Measurements from ENCODE around the gene DCLK1.

DNA sequence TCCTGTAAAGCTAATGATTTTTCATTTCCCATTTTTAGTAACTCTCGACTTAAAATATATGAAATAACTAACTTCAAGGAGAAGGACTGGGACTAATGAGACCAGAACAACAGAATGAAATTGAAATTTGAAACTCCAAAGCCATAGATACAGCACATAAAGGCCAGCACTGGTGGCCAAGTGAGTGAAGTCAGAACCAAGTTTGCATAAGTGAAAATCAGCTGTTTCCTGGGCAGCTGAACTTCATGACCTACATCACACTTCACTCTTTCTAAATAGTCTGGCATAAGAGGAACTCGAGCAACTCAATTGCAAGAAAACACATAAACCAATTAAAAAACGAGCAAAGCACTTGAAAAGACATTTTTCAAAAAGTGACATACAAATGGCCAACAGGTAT lies 84.5 kb downstream of the DCLK1 start:
- TF ChIP-seq, protein P1, sequence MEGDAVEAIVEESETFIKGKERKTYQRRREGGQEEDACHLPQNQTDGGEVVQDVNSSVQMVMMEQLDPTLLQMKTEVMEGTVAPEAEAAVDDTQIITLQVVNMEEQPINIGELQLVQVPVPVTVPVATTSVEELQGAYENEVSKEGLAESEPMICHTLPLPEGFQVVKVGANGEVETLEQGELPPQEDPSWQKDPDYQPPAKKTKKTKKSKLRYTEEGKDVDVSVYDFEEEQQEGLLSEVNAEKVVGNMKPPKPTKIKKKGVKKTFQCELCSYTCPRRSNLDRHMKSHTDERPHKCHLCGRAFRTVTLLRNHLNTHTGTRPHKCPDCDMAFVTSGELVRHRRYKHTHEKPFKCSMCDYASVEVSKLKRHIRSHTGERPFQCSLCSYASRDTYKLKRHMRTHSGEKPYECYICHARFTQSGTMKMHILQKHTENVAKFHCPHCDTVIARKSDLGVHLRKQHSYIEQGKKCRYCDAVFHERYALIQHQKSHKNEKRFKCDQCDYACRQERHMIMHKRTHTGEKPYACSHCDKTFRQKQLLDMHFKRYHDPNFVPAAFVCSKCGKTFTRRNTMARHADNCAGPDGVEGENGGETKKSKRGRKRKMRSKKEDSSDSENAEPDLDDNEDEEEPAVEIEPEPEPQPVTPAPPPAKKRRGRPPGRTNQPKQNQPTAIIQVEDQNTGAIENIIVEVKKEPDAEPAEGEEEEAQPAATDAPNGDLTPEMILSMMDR (IDR thresholded peaks at IDR 0.05): no peak
- TF ChIP-seq POLR2A (IDR thresholded peaks at IDR 0.05): no peak

Measured in esophagus squamous epithelium (tissue), 4 donors.